ENCODE results near the gene GPC5. TPM values are rescaled to one million over a fixed set of nuclear protein-coding genes. Genes with fewer than 3 reads are reported as not detected.
"Not testable (repeated sequence)": the region's sequence is repeated elsewhere in the genome, so short reads cannot be mapped to it uniquely, and the experiment has no call there.

GPC5 gene
- polyA plus RNA-seq, 6 donors from 2014 or later: 0.30 to 1.0 (median 0.40) TPM; not detected in 3

DNA sequence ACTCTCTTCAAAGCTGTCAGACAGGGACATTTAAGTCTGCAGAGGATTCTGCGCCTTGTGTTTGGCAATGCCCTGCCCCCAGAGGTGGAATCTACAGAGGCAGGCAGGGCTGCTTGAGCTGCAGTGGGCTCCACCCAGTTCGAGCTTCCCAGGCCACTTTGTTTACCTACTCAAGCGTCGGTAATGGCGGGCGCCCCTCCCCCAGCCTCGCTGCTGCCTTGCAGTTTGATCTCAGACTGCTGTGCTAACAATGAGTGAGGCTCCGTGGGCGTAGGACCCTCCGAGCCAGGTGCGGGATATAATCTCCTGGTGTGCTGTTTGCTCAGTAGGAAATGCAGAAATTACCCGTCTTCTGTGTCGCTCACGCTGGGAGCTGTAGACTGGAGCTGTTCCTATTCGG is 40.3 kb downstream of the GPC5 start:
- not testable (repeated sequence) for DNase-seq; H3K36me3 Mint-ChIP-seq; H3K27me3 Mint-ChIP-seq; ATAC-seq (ENCODE audit: low read depth in 2 of 2); H3K27ac Mint-ChIP-seq; H3K4me1 Mint-ChIP-seq; H3K4me3 Mint-ChIP-seq
- peaks cover 3 to 25% (median 14%) of the 10 kb centered on the region in 7 donors for H3K9me3 Mint-ChIP-seq

DNA sequence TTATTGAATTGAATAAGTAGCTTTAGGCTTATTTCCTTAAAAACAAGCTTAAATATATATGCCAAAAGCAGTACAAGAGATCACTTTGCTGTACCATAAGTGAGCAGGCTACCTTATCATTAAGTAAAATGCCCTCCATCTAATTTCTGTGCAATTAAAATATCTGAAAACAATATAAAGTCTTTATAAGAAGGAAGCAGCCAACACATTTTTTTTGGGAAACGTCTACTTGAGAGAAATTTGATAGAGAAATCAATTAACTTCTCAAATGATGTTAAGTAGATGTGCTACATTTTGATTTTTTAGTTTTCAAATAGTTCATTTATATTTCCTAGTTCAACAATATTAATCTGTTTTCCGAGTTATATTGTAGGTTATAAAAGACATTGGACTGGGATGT is 52.5 kb downstream of the GPC5 start:
- Mint-ChIP-seq H3K4me3 (no peak overlapping the region), H3K4me1 (no peaks in the 10 kb centered on the region), H3K9me3 (peaks cover 0 to 1% (median 0%) of the 10 kb centered on the region in 7 donors), H3K27me3 (peaks cover 0 to 5% (median 0%) of the 10 kb centered on the region in 3 donors), H3K36me3 (no peaks in the 10 kb centered on the region), H3K27ac (no peak overlapping the region)
- DNase-seq (no peak), ATAC-seq (ENCODE audit: low read depth in 2 of 2) (no peak)

DNA sequence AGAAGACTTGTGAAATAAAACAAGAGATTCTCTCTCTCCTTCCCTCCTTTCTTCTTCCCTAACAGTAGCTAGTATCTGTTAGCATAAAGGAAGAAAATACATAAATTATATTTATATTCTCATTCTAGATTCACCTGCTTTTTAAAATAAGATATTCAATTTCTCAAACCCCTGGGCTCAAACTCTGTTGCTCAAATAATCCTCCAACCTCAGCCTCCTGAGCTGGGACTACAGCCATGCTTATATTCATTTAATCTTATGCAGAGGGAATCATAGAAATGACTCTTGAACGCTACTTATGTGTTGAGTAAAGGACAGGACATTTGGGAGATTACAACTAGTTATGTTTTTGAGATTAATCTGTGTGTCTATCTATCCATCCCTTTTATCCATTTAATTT is 56.2 kb downstream of the GPC5 start:
- no peak for DNase-seq
- no peaks in the 10 kb centered on the region for H3K9me3 Mint-ChIP-seq
- H3K36me3 Mint-ChIP-seq: no peaks in the 10 kb centered on the region
- H3K4me1 Mint-ChIP-seq: no peaks in the 10 kb centered on the region
- peaks cover 0 to 11% (median 9%) of the 10 kb centered on the region in 3 donors for H3K27me3 Mint-ChIP-seq
- ATAC-seq (ENCODE audit: low read depth in 2 of 2): no peak
- no peak overlapping the region for H3K27ac Mint-ChIP-seq
- no peak overlapping the region for H3K4me3 Mint-ChIP-seq

DNA sequence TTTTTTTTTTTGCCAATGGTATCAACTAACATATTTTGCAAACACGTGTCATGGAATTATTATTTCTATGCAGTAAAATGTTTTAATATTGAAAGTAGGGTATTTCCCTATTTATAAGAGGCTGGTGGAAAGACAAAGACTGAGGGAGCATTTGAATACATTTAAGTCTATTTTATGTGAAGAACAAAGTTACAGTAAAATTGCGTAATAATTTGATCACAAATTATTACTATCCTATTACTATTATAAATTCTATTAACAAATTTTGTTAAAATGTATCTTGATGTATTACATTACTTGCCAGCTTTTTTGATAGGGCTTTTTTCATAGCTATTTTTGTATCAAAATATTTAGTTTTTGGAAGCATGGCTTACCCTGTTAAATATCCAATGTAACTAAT is 58.4 kb downstream of the GPC5 start:
- Mint-ChIP-seq H3K27ac (no peak overlapping the region), H3K9me3 (no peaks in the 10 kb centered on the region), H3K4me1 (no peaks in the 10 kb centered on the region), H3K36me3 (no peaks in the 10 kb centered on the region), H3K27me3 (peaks cover 0 to 11% (median 9%) of the 10 kb centered on the region in 3 donors), H3K4me3 (no peak overlapping the region)
- no peak for ATAC-seq (ENCODE audit: low read depth in 2 of 2)
- no peak for DNase-seq

DNA sequence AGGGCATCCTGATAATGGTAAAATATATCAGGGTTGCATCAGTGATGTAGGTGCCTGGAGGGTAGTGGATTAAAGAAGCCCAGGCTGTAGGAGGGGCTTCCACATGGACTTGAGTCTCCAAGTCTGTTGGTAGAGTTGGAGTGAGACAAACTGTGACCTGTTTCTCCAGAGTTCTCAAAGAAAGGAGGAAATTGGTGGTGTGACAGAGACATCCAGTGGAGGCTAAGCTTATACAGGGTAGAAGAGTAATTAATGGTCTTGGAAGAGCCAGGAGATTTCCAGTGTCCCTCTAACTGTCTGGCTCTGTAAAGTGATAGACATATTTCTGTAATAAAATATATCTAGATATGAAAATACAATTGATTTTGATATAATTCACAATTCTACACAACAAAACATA is 61.1 kb downstream of the GPC5 start:
- Mint-ChIP-seq H3K9me3 (no peaks in the 10 kb centered on the region), H3K27me3 (peaks cover 0 to 11% (median 9%) of the 10 kb centered on the region in 3 donors), H3K4me1 (no peaks in the 10 kb centered on the region), H3K27ac (no peak overlapping the region), H3K36me3 (no peaks in the 10 kb centered on the region), H3K4me3 (no peak overlapping the region)
- DNase-seq: no peak
- ATAC-seq (ENCODE audit: low read depth in 2 of 2): no peak

DNA sequence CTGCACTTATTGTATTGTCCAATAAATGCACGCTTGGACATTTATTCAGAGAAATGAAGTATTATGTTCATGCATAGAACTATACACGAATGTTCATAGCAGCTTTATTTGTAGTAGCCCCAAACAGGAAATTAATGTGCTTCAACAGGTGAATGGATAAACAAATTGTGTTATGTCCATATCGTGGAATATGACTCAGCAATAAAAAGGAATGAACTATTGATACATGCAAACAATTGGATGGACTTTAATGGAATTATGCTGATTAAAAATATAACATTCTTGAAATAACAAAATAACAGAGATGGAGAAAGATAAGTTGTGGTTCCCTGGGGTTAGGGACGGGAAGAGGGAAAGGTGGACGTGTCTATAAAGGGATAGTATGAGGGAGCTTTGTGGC is 65.9 kb downstream of the GPC5 start:
- Mint-ChIP-seq H3K4me3 (no peak overlapping the region), H3K27ac (no peak overlapping the region), H3K9me3 (no peaks in the 10 kb centered on the region)

DNA sequence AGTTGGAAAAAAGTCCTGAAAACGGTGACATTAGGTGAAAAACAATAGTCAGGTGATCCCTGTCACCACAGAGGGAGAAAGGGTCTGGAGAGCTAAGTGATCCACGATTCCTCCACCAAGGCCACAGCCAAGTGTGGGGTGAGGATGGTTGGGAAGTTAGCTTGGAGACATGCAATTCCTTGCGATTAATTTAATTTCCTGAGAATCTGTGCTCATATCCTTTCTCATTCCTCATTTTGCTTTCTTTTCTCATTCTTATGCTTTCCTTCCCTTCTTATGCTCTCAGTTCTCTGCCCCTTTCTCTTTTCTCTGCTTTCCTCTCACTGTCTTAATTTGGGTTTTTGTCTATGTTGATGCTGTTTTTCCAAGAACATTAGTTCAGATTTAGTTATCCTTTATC is 68.8 kb downstream of the GPC5 start:
- DNase-seq (no peak), ATAC-seq (ENCODE audit: low read depth in 2 of 2) (no peak)
- no peaks in the 10 kb centered on the region for H3K36me3 Mint-ChIP-seq
- no peak overlapping the region for H3K4me3 Mint-ChIP-seq
- no peak overlapping the region for H3K27ac Mint-ChIP-seq
- H3K4me1 Mint-ChIP-seq: no peaks in the 10 kb centered on the region
- no peaks in the 10 kb centered on the region for H3K27me3 Mint-ChIP-seq
- no peaks in the 10 kb centered on the region for H3K9me3 Mint-ChIP-seq

More for the DNA sequence above, 65.9 kb downstream of the GPC5 start:
- no peak for DNase-seq
- ATAC-seq (ENCODE audit: low read depth in 2 of 2): no peak
- Mint-ChIP-seq H3K27me3 (no peaks in the 10 kb centered on the region), H3K4me1 (no peaks in the 10 kb centered on the region), H3K36me3 (no peaks in the 10 kb centered on the region)

DNA sequence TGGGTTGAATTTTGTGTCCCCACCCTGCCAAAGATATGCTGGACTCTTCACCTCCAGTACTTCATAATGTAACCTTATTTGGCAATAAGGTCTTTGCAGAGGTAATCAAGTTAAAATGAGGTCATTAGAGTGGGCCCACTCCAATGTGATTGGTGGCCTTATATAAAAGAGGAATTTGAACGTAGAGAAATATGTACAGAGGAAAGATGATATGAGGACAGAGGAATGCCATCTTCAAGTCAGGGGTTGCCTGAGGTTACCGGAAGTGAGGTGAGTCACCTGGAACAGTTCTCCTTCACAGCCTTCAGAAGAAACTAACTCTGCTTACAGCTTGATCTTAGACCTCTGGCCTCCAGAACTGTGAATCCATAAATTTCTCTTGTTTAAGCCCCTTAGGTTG is 69.9 kb downstream of the GPC5 start:
- DNase-seq (no peak), ATAC-seq (ENCODE audit: low read depth in 2 of 2) (no peak)
- Mint-ChIP-seq H3K4me3 (no peak overlapping the region), H3K27me3 (no peaks in the 10 kb centered on the region), H3K4me1 (no peaks in the 10 kb centered on the region), H3K27ac (no peak overlapping the region), H3K36me3 (no peaks in the 10 kb centered on the region), H3K9me3 (no peaks in the 10 kb centered on the region)

DNA sequence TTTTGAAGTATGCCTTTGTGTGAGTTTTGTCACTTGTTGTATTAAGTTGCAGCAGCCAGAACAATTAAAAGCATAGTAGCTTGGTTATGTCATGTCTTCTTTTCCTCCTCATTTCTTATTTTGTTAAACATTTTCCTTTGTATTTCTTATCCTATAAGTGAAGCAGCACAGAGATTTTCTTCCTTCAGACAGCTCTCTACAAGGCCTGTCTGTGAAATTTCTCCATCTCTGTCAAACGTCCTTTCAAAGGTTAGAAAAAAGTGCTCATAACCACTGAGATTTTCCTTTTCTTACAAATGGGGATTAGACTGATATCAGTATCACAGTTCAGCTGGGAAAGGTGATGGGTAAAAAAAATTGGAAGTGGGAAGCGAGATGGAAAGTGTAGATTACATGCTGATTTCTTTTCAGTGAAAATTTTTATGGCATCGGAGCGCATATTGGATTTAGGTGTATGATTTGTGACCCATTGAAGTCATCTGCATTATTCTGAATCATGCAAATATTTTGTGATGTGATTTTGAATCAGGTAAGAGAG is 71.7 kb downstream of the GPC5 start:
- Mint-ChIP-seq H3K4me1 (no peaks in the 10 kb centered on the region), H3K27ac (no peak overlapping the region), H3K4me3 (no peak overlapping the region), H3K36me3 (no peaks in the 10 kb centered on the region), H3K9me3 (no peaks in the 10 kb centered on the region), H3K27me3 (no peaks in the 10 kb centered on the region)
- ATAC-seq (ENCODE audit: low read depth in 2 of 2): no peak
- DNase-seq: no peak

DNA sequence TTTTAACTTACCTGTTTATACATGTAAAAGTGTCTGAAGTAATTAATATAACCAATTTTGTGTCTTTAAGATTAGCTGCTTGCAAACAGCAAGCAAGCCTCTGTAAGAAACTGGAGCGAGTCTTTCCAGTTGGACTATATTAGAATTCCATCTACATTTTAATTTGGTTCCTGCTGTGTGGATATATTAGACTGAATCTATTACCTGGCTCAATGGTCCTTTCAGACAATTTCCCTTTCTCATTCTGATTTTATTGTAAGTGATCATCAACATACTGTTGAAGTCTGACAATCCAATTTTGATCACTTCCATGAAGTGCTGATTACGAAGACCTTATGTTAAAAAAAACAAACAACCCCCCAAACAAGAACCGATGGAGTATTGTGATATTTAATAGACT is 72.3 kb downstream of the GPC5 start:
- H3K27me3 Mint-ChIP-seq: no peaks in the 10 kb centered on the region
- no peaks in the 10 kb centered on the region for H3K4me1 Mint-ChIP-seq
- H3K9me3 Mint-ChIP-seq: no peaks in the 10 kb centered on the region
- H3K36me3 Mint-ChIP-seq: no peaks in the 10 kb centered on the region
- ATAC-seq (ENCODE audit: low read depth in 2 of 2) (no peak), DNase-seq (no peak)
- H3K4me3 Mint-ChIP-seq: no peak overlapping the region
- H3K27ac Mint-ChIP-seq: no peak overlapping the region

DNA sequence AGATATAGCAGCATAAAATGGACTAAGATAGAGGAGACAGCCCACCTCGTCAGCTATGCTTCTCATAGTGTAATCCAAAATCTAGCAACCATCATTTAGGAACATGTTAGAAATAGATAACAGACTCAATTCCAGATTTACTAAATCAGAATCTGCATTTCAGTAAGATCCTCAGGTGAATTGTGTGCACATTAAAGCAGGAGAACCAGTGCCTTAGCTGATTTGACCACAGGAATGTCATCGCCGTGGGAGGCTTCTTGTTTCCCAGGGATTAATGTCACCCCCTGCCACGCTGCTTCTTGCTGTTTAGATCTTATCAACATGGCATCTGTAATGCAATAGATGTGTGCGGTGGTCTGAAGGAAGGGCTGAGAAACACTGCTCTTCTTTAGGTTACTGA is 84.0 kb downstream of the GPC5 start:
- no peak overlapping the region for H3K4me3 Mint-ChIP-seq
- no peak for ATAC-seq (ENCODE audit: low read depth in 2 of 2)
- peaks cover 0 to 2% (median 0%) of the 10 kb centered on the region in 7 donors for H3K9me3 Mint-ChIP-seq
- H3K36me3 Mint-ChIP-seq: no peaks in the 10 kb centered on the region
- no peak overlapping the region for H3K27ac Mint-ChIP-seq
- no peaks in the 10 kb centered on the region for H3K27me3 Mint-ChIP-seq
- no peak for DNase-seq
- H3K4me1 Mint-ChIP-seq: no peaks in the 10 kb centered on the region

DNA sequence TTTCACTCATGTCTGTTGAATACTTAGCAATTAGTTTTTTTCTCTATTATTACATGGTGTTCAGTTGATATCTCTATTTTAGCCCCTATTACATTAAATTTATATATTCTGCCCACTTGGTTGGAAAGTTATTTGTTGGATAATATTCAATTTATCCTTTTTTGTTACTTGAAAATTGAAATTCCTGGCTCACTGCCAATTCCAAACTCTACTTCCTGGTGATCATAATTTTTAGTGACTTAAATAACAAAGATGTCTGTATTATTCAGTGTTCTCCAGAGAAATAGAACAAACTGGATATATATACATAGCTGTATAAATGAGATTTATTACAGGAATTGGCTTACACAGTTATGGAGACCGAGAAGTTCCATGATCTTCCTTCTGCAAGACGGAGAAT is 93.6 kb downstream of the GPC5 start:
- ATAC-seq (ENCODE audit: low read depth in 2 of 2) (no peak), DNase-seq (no peak)
- Mint-ChIP-seq H3K4me3 (no peak overlapping the region), H3K27ac (no peak overlapping the region), H3K4me1 (no peaks in the 10 kb centered on the region), H3K27me3 (no peaks in the 10 kb centered on the region), H3K9me3 (peaks cover 0 to 10% (median 2%) of the 10 kb centered on the region in 7 donors), H3K36me3 (no peaks in the 10 kb centered on the region)

DNA sequence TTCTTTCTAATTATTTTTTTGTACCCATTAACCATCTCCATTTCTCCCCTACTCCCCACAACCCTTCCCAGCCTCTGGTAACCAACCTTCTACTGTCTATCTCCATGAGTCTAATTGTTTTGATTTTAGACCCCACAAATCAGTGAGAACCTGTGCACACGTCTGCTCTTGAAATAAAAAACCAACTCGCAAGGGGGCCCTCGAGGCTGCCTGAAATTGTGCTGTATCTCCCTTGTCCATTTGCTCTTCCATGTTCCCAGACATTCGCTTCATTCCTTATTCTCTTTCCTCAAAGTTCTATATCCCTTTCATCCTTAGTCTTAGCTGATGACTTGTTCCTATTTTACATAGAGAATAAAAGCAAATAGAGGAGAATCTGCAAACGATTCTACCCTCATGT is 95.0 kb downstream of the GPC5 start:
- ATAC-seq (ENCODE audit: low read depth in 2 of 2): no peak
- no peaks in the 10 kb centered on the region for H3K27me3 Mint-ChIP-seq

DNA sequence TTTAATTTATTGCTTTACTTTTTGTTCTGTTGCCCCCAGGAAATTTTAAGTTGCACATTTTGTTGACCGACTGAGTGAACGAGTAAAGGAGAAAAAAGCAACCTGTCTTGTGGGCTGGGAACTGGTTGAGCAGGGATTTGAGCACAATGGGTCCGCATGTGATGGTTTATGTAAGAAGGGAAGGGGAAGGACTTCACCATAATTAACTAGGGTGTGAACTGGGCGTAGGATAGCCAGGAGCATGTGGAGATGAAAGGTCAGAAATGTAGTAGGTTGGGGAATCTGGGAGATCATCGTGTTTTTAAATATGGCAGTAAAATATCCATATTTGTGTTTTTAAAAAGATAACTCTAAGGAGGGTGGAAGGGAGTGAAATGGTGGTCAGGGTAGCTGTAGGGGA is 99.9 kb downstream of the GPC5 start:
- no peak overlapping the region for H3K4me3 Mint-ChIP-seq
- DNase-seq (no peak), ATAC-seq (ENCODE audit: low read depth in 2 of 2) (no peak)
- H3K27ac Mint-ChIP-seq: no peak overlapping the region
- H3K36me3 Mint-ChIP-seq: no peaks in the 10 kb centered on the region
- H3K4me1 Mint-ChIP-seq: no peaks in the 10 kb centered on the region
- H3K27me3 Mint-ChIP-seq: no peaks in the 10 kb centered on the region
- H3K9me3 Mint-ChIP-seq: peaks cover 0 to 14% (median 7%) of the 10 kb centered on the region in 7 donors

More for the DNA sequence above, 95.0 kb downstream of the GPC5 start:
- Mint-ChIP-seq H3K9me3 (peaks cover 0 to 10% (median 3%) of the 10 kb centered on the region in 7 donors), H3K36me3 (no peaks in the 10 kb centered on the region), H3K4me3 (peak overlapping the region in 1 of 8 donors; percentile 61), H3K27ac (no peak overlapping the region), H3K4me1 (no peaks in the 10 kb centered on the region)
- DNase-seq: no peak

DNA sequence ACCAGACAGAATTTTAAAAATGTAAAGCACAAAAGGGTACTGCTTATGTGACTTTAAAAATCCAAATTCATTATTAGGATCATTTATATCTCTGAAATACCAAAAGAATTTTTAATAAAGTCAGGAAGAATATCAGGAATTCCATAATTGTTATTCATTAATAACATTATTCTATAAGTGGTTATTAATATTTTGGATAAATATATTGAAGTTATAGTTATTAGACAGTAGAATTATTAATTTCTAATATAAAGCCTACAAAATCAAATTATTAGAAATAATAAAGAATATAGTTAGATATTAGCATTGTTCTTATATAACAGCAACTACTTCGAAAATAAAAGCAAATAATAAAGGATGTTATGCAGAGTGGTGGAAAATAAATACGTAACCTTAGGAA is 105.8 kb downstream of the GPC5 start:
- no peaks in the 10 kb centered on the region for H3K4me1 Mint-ChIP-seq
- H3K27ac Mint-ChIP-seq: no peak overlapping the region
- no peaks in the 10 kb centered on the region for H3K36me3 Mint-ChIP-seq
- no peak overlapping the region for H3K4me3 Mint-ChIP-seq
- H3K9me3 Mint-ChIP-seq: peaks cover 5 to 15% (median 9%) of the 10 kb centered on the region in 7 donors
- no peak for ATAC-seq (ENCODE audit: low read depth in 2 of 2)
- H3K27me3 Mint-ChIP-seq: no peaks in the 10 kb centered on the region
- DNase-seq: no peak
